Thyroid gland (tissue), 4 donors: ENCODE data around the gene PDE8A. TPM values are rescaled to one million over a fixed set of nuclear protein-coding genes. Genes with fewer than 3 reads are reported as not detected.

ENCODE experiments used
- DNase-seq, 2 donors: peaks; one replicate each; pipeline ENCODE4 v3.0.0-alpha.2; 2019
- H3K27ac ChIP-seq, 3 donors: fragments of 200-600 bp; sonication (generic); 1 replicate in 2 of 3; 2 replicates in 1 of 3; pipeline ENCODE4 v1.5.1; 2016 to 2019; ENCODE audit warnings: mild to moderate bottlenecking in 1 of 3, moderate library complexity in 1 of 3
- H3K27me3 ChIP-seq: fragments of 200-600 bp; sonication (generic); one replicate; pipeline ENCODE4 v1.5.1; 2019
- H3K36me3 ChIP-seq, 2 donors: fragments of 200-600 bp; sonication (generic); one replicate each; pipeline ENCODE4 v1.5.1; 2016 to 2019
- H3K4me1 ChIP-seq, 2 donors: fragments of 200-600 bp; sonication (generic); one replicate each; pipeline ENCODE4 v1.5.1; 2017 to 2019
- H3K4me3 ChIP-seq, 3 donors: fragments of 200-600 bp; sonication (generic); replicated peaks in 1 of 3; 1 replicate in 2 of 3; 2 replicates in 1 of 3; pipeline ENCODE4 v1.5.1; 2016; ENCODE audit warnings: mild to moderate bottlenecking in 1 of 3
- H3K9me3 ChIP-seq: fragments of 200-600 bp; sonication (generic); one replicate; pipeline ENCODE4 v1.5.1; 2017
- POLR2A ChIP-seq, 2 donors: fragments of 450-650 bp; IDR thresholded peaks; one replicate each; pipeline ENCODE4 v1.6.1; 2017; ENCODE audit warnings: antibody characterized with exemption in 2 of 2, mild to moderate bottlenecking in 2 of 2, moderate library complexity in 1 of 2
- WGBS, 2 donors: methylation state at CpG; one replicate each; pipeline ENCODE4 v1.1.5; 2017; 5-methylcytosine and 5-hydroxymethylcytosine counted together
- intact Hi-C: fragments of 100-400 bp; cut with DNase I; formaldehyde crosslinking; loops from one replicate; pipeline ENCODE4 v1.15.1; 2023
- total RNA-seq, 4 donors: library from RNA; depleted of rRNA; stranded (reverse); fragments of >200 nt; gene quantifications; one replicate each; pipeline ENCODE4 v1.2.3, GENCODE V29; 2016
- TF ChIP-seq, protein P1 (sequence below), 6 experiments: fragments of 200-600 bp in 3 of 6; fragments of 450-650 bp in 3 of 6; sonication (generic) in 3 of 6; IDR thresholded peaks; one replicate each; pipeline ENCODE4 v1.5.1; 2016 to 2019; ENCODE audit warnings: antibody characterized with exemption in 6 of 6, mild to moderate bottlenecking in 2 of 6, inconsistent platforms in 1 of 6, moderate library complexity in 1 of 6

PDE8A gene
- total RNA-seq, 4 donors from 2014 or later, result 31.6 to 52.1 (median 35.2) TPM

DNA sequence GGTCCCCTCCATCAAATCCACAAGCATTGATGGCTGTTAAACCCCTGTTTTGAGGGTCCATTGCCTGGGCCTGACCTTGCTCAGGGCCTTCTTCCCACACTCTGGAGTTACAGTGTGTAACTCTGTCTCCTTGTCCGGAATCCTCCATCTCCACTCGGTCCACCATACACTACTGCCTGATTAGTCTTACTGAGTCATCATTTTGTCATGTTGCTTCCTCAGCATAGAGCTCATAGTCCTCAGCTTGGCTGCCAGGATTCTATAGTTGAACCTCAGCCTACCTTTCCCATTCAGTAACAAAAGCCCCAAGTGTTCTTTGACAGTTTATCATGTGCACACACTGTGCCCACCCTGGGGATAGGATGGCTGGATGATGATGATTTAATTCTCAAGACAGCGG lies 113.0 kb downstream of the PDE8A start:
- WGBS, 2 donors, result 94 to 97% methylated on average over 3 of the region's 3 CpGs
- peaks cover 0 to 8% of the 10 kb centered on the region in 2 donors for H3K36me3 ChIP-seq
- no peak for DNase-seq
- H3K9me3 ChIP-seq, result no peaks in the 10 kb centered on the region
- TF ChIP-seq, protein P1, sequence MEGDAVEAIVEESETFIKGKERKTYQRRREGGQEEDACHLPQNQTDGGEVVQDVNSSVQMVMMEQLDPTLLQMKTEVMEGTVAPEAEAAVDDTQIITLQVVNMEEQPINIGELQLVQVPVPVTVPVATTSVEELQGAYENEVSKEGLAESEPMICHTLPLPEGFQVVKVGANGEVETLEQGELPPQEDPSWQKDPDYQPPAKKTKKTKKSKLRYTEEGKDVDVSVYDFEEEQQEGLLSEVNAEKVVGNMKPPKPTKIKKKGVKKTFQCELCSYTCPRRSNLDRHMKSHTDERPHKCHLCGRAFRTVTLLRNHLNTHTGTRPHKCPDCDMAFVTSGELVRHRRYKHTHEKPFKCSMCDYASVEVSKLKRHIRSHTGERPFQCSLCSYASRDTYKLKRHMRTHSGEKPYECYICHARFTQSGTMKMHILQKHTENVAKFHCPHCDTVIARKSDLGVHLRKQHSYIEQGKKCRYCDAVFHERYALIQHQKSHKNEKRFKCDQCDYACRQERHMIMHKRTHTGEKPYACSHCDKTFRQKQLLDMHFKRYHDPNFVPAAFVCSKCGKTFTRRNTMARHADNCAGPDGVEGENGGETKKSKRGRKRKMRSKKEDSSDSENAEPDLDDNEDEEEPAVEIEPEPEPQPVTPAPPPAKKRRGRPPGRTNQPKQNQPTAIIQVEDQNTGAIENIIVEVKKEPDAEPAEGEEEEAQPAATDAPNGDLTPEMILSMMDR (IDR thresholded peaks at IDR 0.05), result no peak
- TF ChIP-seq POLR2A (IDR thresholded peaks at IDR 0.05), result no peak
- no peak overlapping the region for H3K27ac ChIP-seq
- no peaks in the 10 kb centered on the region for H3K27me3 ChIP-seq
- intact Hi-C loops, result no loop called here
- no peak overlapping the region for H3K4me3 ChIP-seq
- no peaks in the 10 kb centered on the region for H3K4me1 ChIP-seq

DNA sequence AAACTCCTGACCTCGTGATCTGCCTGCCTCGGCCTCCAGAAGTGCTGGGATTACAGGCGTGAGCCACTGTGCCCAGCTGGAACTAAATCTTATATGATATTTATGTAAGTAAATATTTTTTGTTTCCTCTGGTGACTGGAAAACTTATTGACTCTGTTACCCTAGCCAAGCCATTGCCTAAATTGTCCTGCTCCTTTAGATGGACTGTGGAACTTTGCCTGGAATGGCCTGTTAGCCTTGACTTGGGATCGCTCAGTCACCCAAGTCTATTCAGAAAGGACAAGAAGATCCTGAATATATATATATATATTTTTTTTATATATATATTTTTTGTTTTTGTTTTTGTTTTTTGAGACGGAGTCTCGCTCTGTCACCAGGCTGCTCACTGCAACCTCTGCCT lies 113.9 kb downstream of the PDE8A start:
- intact Hi-C loops, result no loop called here
- Histone ChIP-seq H3K9me3 (no peaks in the 10 kb centered on the region), H3K27ac (no peak overlapping the region), H3K27me3 (no peaks in the 10 kb centered on the region), H3K4me3 (no peak overlapping the region), H3K36me3 (peaks cover 0 to 6% of the 10 kb centered on the region in 2 donors), H3K4me1 (peaks cover 0 to 6% of the 10 kb centered on the region in 2 donors)
- TF ChIP-seq, protein P1 (IDR thresholded peaks at IDR 0.05), result no peak
- TF ChIP-seq POLR2A (IDR thresholded peaks at IDR 0.05), result no peak
- 97 to 99% methylated on average over 6 of the region's 6 CpGs for WGBS, 2 donors
- DNase-seq, result no peak

DNA sequence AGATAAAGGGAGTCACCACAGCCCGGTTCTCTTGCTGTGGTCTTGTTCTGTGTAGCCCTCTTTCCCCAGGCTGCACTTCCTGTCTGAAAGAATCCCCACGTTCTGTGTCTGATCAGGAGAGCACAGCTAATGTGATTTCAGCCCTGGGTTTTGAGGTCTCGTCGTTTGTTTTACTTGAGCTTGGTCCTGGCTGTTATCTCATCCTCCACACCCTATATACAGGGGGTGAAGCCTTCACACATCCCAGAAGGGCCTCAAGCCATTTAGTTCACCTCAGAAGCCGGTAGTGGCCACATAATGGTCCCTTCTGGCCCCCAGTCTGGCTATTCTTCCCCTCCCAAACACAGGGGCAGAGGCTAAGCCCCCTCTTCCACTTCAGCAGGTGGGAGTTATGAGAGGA lies 115.6 kb downstream of the PDE8A start:
- H3K27ac ChIP-seq, result no peak overlapping the region
- TF ChIP-seq, protein P1 (IDR thresholded peaks at IDR 0.05), result no peak
- no peak for TF ChIP-seq POLR2A (IDR thresholded peaks at IDR 0.05)
- H3K4me3 ChIP-seq, result no peak overlapping the region
- peaks cover 0 to 3% of the 10 kb centered on the region in 2 donors for H3K36me3 ChIP-seq
- intact Hi-C loops, result no loop called here
- H3K9me3 ChIP-seq, result no peaks in the 10 kb centered on the region
- WGBS, 2 donors, result 78 to 81% methylated on average over 5 of the region's 5 CpGs
- peaks cover 3 to 14% of the 10 kb centered on the region in 2 donors for H3K4me1 ChIP-seq
- no peaks in the 10 kb centered on the region for H3K27me3 ChIP-seq
- DNase-seq, result no peak

DNA sequence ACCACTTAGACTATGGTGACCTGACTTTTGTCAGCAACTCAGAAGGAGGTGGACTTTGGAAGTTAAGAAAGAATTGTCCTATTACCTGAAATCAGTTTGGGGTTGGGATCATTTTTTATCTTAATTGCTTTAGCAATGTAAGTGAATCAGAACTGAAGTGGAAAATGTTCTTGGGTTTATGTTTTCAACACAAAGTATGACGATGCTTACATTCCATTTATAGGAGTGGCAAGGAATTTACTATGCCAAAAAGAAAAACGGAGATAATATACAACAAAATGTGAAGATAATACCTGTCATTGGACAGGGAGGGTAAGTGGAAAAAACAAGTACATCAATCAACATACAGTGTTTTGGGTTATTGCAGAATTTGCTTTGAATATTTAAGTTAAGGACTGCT lies 116.1 kb downstream of the PDE8A start:
- H3K36me3 ChIP-seq, result no peaks in the 10 kb centered on the region
- intact Hi-C loops, result no loop called here
- 92 to 93% methylated on average over 2 of the region's 2 CpGs for whole genome bisulfite sequencing, 2 donors
- no peaks in the 10 kb centered on the region for H3K9me3 ChIP-seq
- no peak for DNase-seq
- no peak overlapping the region for H3K27ac ChIP-seq
- H3K4me1 ChIP-seq, result peaks cover 3 to 14% of the 10 kb centered on the region in 2 donors
- no peak overlapping the region for H3K4me3 ChIP-seq
- H3K27me3 ChIP-seq, result no peaks in the 10 kb centered on the region
- TF ChIP-seq, protein P1 (IDR thresholded peaks at IDR 0.05), result no peak
- TF ChIP-seq POLR2A (IDR thresholded peaks at IDR 0.05), result no peak

DNA sequence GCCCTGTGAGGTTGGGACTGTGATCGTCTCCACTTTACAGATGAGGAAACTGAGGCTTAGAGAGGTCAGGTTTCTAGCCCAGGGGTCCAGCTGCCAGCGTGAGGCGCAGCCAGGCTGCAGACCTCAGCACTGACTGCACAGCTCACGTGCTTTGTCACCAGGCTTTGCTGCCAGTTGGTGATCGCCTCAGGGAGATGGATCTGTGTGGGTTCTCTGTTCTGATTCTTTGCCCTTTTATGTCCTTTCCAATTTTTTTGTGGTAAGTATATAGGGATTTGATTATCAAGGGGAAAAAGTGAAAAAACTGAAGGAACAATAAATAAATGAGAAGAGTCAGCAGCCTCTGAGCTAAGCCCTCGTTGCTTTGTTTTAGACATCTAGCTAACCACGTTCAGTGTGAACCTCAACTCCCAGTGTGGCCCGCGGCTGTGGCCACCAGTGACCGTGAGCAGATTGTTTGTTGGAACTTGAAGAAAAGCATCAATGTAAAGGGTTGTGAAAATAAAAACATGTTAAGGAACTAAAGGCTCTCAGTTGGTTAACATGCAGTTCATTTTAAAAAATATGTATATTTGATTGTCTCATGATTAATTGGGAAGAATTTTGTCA lies 117.6 kb downstream of the PDE8A start:
- Histone ChIP-seq H3K27ac (no peak overlapping the region), H3K4me3 (no peak overlapping the region), H3K27me3 (no peaks in the 10 kb centered on the region), H3K36me3 (no peaks in the 10 kb centered on the region), H3K4me1 (peaks cover 3 to 14% of the 10 kb centered on the region in 2 donors), H3K9me3 (no peaks in the 10 kb centered on the region)
- WGBS, 2 donors, result 91 to 94% methylated on average over 10 of the region's 10 CpGs
- no peak for DNase-seq
- TF ChIP-seq, protein P1 (IDR thresholded peaks at IDR 0.05), result no peak
- no peak for TF ChIP-seq POLR2A (IDR thresholded peaks at IDR 0.05)
- intact Hi-C loops, result no loop called here
